HG02840 (cell line): Measurements from ENCODE around the gene S100PBP.
"Not testable (repeated sequence)": the region's sequence is repeated elsewhere in the genome, so short reads cannot be mapped to it uniquely, and the experiment has no call there.

Source experiments
- ATAC-seq: cut with Tn5 transposase; IDR thresholded peaks from one replicate; pipeline ENCODE4 v1.9.1; 2021; ENCODE audit warnings: mild to moderate bottlenecking, moderate library complexity, moderate number of reproducible peaks; ENCODE audit not compliant: unreplicated experiment, low FRiP score

Gene S100PBP

DNA sequence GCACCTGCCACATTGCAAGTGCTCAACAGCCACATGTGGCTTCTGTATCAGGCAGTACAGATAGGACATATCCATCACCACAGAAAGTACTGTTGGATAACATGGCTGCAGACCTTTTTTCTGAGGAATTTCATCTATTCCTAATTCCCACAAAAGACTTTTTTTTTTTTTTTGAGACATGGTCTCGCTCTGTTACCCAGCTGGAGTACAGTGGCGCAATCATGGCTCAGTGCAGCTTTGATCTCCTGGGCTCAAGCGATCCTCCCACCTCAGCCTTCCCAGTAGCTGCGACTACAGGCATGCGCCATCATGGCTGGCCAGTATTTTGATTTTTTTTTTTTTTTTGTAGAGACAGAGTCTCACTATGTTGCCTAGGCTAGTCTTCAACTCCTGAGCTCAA lies 33.6 kb upstream of the S100PBP start:
- ATAC-seq = no peak

- no peak for ATAC-seq
These were observed 32.6 kb upstream of the S100PBP start for GRCh38 chr1:32784817-32785216.

DNA sequence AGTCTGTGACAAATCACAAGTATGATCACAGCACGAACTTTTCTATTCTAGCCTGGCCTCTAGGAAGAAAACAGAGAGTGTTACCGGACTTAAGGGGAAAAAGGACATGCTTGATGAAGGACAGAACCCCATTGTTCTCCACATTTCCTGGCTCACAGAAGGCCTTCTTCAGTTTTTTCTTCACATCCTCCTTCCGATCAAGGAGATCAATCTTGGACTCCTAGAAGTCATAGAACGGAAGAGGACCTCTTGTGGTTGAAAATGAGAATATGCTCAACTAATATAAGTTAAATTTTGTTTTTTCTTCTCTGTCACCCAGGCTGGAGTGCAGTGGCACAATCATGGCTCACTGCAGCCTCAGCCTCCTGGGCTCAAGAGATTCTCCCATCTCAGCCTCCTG lies 30.6 kb upstream of the S100PBP start:
- ATAC-seq = no peak

- ATAC-seq = not testable (repeated sequence)
These were observed 28.1 kb upstream of the S100PBP start for GRCh38 chr1:32789356-32789755.

DNA sequence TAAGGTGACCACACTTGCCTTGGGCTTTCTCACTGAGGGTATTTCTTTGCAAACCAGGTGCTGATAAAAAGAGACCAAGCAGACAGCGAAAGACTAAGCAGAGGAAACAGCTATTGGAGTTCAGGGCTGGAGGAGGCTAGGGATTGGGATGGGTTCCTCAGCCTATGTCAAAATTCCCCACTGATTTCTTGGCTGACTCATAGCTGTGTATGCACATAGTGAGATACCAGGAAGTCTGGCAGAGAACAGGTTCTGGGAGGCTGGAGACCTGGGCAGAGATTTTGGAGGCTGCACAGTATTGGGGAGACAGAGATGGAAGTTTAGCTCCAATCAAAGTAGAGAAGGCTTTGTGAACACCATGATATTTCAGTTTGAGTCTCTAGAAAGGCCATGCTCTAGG lies 25.6 kb upstream of the S100PBP start:
- no peak for ATAC-seq

- not testable (repeated sequence) for ATAC-seq
These were observed 21.7 kb upstream of the S100PBP start for GRCh38 chr1:32795763-32796162.

- ATAC-seq = no peak
These were observed 20.0 kb upstream of the S100PBP start for GRCh38 chr1:32797456-32797855.

GRCh38 chr1:32798191-32798590 lies 19.3 kb upstream of the S100PBP start:
- ATAC-seq = no peak

DNA sequence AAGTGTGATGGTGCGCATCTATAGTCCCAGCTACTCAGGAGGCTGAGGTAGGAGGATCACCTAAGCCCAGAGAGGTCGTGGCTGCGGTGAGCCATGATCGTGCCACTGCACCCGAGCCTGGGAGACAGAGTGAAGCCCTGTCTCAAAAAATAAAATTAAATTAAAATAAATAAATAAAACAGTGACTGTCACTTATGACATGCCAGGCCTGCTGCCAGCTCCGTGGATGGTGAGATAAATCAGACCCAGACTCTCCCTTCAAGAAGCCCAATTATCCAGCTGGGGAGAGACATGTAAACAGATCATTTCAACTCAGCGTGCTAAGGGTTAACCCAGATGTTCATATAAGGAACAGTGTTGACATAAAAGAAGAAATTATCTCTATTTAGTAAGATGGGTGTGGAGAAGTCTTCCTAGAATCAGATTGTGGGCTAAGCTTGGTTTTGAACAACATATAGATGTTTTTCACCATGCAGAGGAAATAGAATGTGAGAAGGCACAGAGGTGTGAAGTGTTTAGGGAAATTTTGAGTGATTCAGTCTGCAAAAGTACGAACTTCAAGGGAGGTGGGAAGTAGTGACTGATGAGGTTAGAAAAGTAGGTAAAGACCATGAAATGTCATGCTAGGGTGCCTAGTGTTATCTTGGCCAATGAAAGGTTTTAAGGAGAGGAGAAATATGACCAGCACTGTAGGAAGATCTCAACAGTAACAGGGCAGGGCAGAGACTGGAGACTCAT lies 18.6 kb upstream of the S100PBP start:
- no peak for ATAC-seq

GRCh38 chr1:32801096-32801715 lies 16.2 kb upstream of the S100PBP start:
- ATAC-seq = no peak

DNA sequence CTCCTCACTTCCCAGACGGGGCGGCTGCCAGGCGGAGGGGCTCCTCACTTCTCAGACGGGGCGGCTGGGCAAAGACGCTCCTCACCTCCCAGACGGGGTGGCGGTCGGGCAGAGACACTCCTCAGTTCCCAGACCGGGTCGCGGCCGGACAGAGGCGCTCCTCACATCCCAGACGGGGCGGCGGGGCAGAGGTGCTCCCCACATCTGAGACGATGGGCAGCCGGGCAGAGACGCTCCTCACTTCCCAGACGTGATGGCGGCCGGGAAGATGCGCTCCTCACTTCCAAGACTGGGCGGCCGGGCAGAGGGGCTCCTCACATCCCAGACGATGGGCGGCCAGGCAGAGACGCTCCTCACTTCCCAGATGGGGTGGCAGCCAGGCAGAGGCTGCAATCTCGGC lies 13.0 kb upstream of the S100PBP start:
- not testable (repeated sequence) for ATAC-seq

DNA sequence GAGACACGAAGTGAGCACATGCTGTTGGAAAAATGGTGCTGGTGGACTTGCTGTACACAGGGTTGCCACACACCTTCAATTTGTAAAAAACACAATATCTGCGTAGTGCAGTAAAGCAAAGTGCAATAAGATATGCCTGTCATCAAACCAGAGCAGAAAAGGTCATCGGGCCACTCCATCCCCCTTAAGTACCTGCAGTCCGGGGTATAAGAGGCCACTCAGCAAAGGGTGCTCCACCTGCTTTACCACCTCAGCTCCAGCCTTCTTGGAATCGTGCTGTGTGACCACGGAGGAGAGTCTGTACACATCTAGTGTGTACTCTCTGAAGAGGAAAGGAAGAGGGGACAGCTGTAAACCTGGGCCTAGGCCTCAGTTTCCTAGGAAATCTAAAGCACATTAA lies 11.2 kb upstream of the S100PBP start:
- no peak for ATAC-seq

DNA sequence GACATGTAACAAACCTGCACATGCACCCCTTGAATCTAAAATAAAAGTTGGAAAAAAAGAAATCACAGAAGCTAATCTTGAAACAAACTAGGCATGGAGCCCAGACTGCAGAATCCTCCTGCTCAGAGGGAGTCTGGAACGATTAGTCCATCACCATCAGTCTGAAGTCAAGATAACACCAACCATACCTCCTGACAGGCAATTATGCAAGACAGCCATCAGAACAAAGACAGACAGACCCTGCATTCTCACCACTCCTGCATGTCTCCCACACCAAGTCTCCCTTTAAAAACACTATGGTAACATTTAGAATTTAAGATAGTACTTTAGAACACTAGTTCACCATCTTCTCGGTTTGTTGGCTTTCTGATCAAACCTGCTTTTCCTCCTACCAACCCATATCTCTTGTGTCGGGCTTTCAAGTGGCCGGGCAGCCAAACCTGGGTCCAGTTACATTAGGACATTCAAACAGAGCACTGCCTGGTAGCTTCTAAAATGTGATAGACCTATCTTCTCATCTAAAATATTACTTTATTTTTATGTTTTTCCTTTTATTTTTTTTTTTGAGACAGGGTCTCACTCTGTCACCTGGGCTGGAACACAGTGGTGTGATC lies 10.4 kb upstream of the S100PBP start:
- ATAC-seq = no peak

DNA sequence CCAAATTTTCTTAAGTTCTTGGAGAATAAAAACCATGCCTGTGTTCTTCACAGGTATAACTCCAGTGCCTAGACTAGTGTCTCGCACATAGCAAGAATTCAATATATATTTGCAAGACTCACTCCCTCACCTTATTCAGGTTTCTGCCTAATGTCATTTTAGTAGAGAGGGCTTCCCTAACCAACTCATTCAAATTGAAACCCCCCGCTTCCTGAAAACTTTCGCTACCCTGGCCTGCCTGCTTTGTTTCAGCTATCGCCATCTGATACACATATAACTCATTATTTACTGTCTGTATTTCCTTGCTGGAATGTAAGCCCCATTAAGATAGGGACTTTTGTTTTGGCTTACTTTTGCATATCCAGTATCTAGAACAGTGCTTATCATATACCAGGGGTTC lies 8.9 kb upstream of the S100PBP start:
- no peak for ATAC-seq

- no peak for ATAC-seq
These were observed 7.1 kb upstream of the S100PBP start for GRCh38 chr1:32810358-32810757.

- ATAC-seq = no peak
These were observed 6.2 kb upstream of the S100PBP start for GRCh38 chr1:32811265-32811664.

GRCh38 chr1:32811917-32812316 lies 5.5 kb upstream of the S100PBP start:
- no peak for ATAC-seq

GRCh38 chr1:32813941-32814739 lies 3.3 kb upstream of the S100PBP start:
- no peak for ATAC-seq

GRCh38 chr1:32816676-32817158 lies 736 bp upstream of the S100PBP start:
- ATAC-seq = no peak

DNA sequence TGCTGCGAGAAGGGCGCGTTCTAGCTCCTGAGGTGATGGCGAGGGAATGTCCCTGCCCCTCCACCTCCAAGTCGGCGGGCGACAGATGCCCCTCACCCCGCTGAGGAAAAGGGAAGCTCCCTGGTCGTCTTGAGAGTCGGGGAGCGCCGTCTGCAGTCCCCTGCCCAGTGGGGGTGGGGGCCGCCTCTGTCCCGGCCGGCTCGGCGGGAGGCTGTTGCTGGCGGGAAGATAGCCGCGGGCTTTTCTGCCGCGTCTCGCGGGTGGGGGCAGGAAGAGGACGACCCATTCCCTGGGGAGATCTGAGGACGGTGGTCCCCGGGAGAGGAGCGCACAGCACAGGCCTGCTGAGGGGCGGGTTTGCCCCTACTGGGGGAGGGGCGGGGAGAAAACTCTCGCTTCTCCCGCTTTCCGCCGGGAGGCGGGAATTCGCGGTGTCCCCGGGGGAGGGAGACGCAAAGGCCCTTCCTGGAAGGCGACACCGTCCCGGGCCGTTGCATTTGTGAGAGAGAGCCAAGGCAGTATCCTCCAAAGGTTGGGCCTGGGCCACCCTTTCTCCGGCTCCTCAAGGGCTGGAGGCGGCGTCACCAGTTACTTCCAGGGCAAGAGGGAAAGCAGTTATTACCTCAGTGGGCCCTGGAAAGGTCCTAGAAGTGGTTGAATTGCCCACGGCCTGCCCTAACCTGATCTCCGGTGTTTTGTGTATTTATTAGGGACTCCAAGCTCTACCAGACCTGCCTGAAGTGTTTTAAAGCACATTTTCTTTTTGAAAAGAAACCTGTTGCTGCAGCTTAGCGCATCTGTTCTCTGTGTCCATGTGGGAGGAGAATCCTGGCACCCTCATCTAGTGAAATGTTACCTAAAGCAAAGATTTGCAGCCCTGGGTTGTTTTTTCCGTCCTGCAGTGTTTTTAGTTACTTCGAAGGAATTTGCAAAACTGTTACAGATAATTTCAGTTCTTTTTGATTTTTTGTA lies 648 bp downstream of the S100PBP start:
- peak; percentile 16 for ATAC-seq
